Peyer's patch (tissue), 4 donors: ENCODE measurements around the gene HNRNPA1.

Experiments used
- POLR2A ChIP-seq, 2 donors: fragments of 450-650 bp; IDR thresholded peaks; one replicate each; pipeline ENCODE4 v1.5.1; 2017; ENCODE audit warnings: antibody characterized with exemption in 2 of 2, mild to moderate bottlenecking in 2 of 2, moderate library complexity in 2 of 2
- TF ChIP-seq, protein P1 (sequence below), 6 experiments: fragments of 450-650 bp in 4 of 6; fragments of 200-600 bp in 2 of 6; sonication (generic) in 1 of 6; IDR thresholded peaks; one replicate each; pipeline ENCODE4 v1.5.1; 2017 to 2019; ENCODE audit warnings: antibody characterized with exemption in 6 of 6, mild to moderate bottlenecking in 3 of 6, moderate library complexity in 1 of 6

DNA sequence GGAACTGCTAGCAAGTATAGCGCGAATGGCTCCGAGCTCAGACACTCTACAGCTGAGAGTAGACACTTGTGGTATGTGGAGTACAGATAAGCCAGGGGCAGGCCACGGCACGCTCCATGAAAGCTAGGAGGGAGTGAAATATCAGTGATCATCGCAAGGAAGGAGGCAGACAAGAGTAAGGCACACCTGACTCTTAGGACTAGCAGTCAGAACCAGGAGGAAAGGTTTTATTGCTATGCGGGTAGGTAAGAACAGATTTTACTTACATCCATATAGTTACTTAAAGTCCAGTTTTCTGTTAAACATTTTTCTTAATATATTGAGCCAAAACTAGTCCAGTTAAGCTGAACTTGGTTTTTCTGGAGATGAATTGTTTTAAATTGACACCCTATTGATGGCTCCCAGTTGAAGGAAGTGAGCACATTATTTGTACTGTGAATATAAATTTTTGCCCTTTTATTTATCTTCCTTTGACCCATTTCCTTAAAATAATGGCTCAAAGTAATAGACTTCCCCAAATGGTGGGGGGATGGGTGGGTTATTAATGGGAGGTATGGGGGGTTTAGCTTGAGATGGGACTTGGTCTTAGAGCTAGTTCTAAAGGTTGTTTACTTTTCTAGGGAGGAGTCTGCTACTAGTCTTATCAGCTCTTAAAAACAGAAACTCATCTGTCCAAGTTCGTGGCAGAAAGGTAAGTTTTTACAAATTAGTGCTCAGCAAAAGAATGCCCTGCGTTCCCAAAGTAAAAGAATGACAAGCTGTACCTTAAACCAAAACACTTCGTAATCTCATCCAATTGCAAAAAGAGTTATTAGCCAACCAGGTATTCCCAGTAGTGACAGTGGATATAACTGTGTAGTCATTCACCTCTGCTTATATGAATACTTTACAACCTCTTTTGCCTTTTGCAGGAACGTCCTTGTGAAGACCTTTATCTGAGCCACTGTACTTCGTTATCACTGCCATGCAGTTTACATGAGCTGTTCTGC lies 5.8 kb downstream of the HNRNPA1 start:
- TF ChIP-seq, protein P1, sequence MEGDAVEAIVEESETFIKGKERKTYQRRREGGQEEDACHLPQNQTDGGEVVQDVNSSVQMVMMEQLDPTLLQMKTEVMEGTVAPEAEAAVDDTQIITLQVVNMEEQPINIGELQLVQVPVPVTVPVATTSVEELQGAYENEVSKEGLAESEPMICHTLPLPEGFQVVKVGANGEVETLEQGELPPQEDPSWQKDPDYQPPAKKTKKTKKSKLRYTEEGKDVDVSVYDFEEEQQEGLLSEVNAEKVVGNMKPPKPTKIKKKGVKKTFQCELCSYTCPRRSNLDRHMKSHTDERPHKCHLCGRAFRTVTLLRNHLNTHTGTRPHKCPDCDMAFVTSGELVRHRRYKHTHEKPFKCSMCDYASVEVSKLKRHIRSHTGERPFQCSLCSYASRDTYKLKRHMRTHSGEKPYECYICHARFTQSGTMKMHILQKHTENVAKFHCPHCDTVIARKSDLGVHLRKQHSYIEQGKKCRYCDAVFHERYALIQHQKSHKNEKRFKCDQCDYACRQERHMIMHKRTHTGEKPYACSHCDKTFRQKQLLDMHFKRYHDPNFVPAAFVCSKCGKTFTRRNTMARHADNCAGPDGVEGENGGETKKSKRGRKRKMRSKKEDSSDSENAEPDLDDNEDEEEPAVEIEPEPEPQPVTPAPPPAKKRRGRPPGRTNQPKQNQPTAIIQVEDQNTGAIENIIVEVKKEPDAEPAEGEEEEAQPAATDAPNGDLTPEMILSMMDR (IDR thresholded peaks at IDR 0.05), result no peak
- TF ChIP-seq POLR2A (IDR thresholded peaks at IDR 0.05), result no peak
